HEK293T (cell line): ENCODE results near the gene TRAPPC2.

Source experiments
- CTCF ChIA-PET: fragments of 350-600 bp; formaldehyde crosslinking; extraction: SDS; loops from one replicate; lab custom pipeline; 2021; ENCODE audit warnings: antibody characterized with exemption, inconsistent platforms; lab: Yijun Ruan, JAX
- POLR2A ChIA-PET: fragments of 350-600 bp; formaldehyde crosslinking; extraction: SDS; loops from one replicate; lab custom pipeline; 2020; ENCODE audit warnings: antibody characterized with exemption, inconsistent platforms; lab: Yijun Ruan, JAX
- DNase-seq: peaks from one replicate; pipeline ENCODE4 v3.0.0; 2012; ENCODE audit warnings: mixed read lengths; ENCODE audit errors: extremely low spot score
- ARNT ChIP-seq: fragments of 450-650 bp; IDR thresholded peaks from 2 replicates; pipeline ENCODE4 v1.6.1; 2017; ENCODE audit warnings: mild to moderate bottlenecking
- BHLHE40 ChIP-seq: fragments of 450-650 bp; IDR thresholded peaks from 2 replicates; pipeline ENCODE4 v1.6.1; 2016; ENCODE audit warnings: mild to moderate bottlenecking, moderate library complexity, borderline replicate concordance
- CTBP1 ChIP-seq: fragments of 450-650 bp; IDR thresholded peaks from 2 replicates; pipeline ENCODE4 v1.6.1; 2016; ENCODE audit warnings: borderline replicate concordance
- ELF4 ChIP-seq: fragments of 450-650 bp; IDR thresholded peaks from 2 replicates; pipeline ENCODE4 v1.6.1; 2017; ENCODE audit warnings: antibody characterized with exemption
- FOXA1 ChIP-seq: fragments of 450-650 bp; IDR thresholded peaks from 2 replicates; pipeline ENCODE4 v1.6.1; 2016; ENCODE audit warnings: mild to moderate bottlenecking
- FOXK2 ChIP-seq: fragments of 450-650 bp; IDR thresholded peaks from 2 replicates; pipeline ENCODE4 v1.6.1; 2016; ENCODE audit warnings: mild to moderate bottlenecking
- FOXM1 ChIP-seq: fragments of 450-650 bp; IDR thresholded peaks from 2 replicates; pipeline ENCODE4 v1.6.1; 2017; ENCODE audit warnings: mild to moderate bottlenecking, borderline replicate concordance
- HDGF ChIP-seq: fragments of 450-650 bp; IDR thresholded peaks from 2 replicates; pipeline ENCODE4 v1.6.1; 2017; ENCODE audit warnings: antibody characterized with exemption, borderline replicate concordance
- L3MBTL2 ChIP-seq: fragments of 450-650 bp; conservative IDR thresholded peaks from 2 replicates; pipeline ENCODE4 v1.6.1; 2016; ENCODE audit warnings: mild to moderate bottlenecking
- LEF1 ChIP-seq: fragments of 450-650 bp; IDR thresholded peaks from 2 replicates; pipeline ENCODE4 v1.6.1; 2017; ENCODE audit warnings: mild to moderate bottlenecking, borderline replicate concordance
- NFRKB ChIP-seq: fragments of 450-650 bp; IDR thresholded peaks from 2 replicates; pipeline ENCODE4 v1.6.1; 2016; ENCODE audit warnings: mild to moderate bottlenecking, moderate library complexity
- SP1 ChIP-seq: fragments of 450-650 bp; IDR thresholded peaks from 2 replicates; pipeline ENCODE4 v1.6.1; 2017
- SUZ12 ChIP-seq: fragments of 450-650 bp; IDR thresholded peaks from 2 replicates; pipeline ENCODE4 v1.6.1; 2016; ENCODE audit warnings: mild to moderate bottlenecking
- TARDBP ChIP-seq: fragments of 450-650 bp; IDR thresholded peaks from 2 replicates; pipeline ENCODE4 v1.6.1; 2016
- ZNF384 ChIP-seq: fragments of 450-650 bp; IDR thresholded peaks from 2 replicates; pipeline ENCODE4 v1.6.1; 2016
- TF ChIP-seq, protein P1 (sequence below): fragments of 450-650 bp; IDR thresholded peaks from 2 replicates; pipeline ENCODE4 v1.6.1; 2016

Gene TRAPPC2

DNA sequence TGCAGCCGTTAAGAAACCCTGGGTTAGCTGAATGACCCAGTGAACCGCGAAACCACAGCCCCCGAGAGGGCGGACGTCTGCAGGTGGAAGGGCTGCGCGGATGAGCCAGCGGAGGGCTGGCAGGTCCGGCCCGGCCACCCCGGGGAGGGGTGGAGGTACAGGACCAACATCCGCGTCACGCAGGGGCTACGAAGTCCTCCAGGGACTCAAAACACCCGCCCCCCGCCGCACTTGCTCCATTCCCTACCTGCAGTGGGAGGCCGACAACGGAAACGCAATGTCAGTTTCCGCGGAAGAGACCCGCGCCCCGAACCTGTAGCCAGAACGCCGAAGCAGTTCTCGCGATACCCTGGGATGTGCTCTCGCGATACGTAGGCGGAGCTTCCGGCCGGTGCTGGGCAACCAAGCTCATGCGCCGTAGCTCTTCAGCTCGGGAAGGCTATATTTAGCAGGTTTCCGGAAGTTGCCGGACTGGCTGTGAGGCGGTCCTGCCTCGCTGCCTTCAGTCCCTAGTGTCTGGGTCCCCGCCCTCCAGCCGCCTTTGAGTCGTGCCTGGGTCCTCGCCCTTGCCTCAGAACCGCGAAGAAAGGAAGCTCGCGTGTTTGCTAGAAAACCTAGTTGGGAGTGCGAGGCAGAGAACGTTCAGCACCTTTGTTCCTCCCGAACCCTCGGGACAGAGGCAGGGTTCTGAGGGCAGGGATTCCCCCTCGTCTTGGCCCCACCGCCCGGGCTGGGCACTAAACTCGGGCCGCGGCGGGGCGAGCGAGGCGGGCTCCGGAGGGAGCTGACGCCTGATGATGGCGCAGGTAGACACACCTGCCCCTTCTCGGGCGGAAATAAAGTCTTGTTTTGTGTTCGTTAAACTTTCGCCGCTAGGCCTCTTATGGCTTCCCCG, at the start of gene TRAPPC2, which contains the start of gene OFD1:
Gene TRAPPC2, minus strand, starts transcription at position 343 of the 895 bp plus-strand sequence. CDS start 14,657 bp downstream, outside the sequence.
Gene OFD1, plus strand, starts transcription at position 471 of the 895 bp plus-strand sequence. Its CDS starts 324 bp downstream, at position 795.
- ChIA-PET POLR2A (interaction anchor here (0.6 to 2.5 kb wide), 23 partner anchors 11 to 295 kb away, joined by 3 to 32 read pairs (median 6); partner anchors contain the start of genes GEMIN8, RAB9A and TCEANC), CTCF (interaction anchor here (1.4 kb wide), 1 partner anchor 12 kb away, joined by 3 read pairs; no protein-coding TSS in a partner anchor)
- peak; percentile 98 for DNase-seq

DNA sequence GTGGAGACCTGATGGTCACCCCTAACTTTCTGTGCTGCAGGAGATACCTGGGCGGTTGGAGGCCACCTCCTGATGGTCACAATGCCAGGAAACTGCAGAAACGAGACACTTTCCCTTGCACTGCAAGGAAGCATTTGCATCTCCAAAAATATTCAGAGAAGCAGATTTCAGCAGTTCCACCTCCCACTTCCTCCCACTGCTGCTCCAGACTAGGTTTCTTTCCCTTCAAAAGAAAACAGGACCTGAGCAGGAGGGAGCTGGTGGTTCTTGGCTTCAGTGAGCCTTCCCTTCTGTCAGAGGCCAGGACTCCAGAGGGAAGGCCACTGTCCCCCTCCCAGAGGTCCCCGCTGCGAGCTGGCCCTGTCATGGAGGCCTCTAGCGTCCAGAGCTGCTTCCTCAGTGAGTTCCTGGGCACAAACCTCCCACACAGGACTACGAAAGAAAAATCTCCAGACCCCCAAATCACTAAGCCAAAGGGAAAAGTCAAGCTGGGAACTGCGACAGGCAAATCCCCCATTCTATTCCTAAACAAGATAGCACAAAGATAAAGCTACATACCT, 46.5 kb upstream of the TRAPPC2 start:
- ChIA-PET CTCF (interaction anchor here (0.6 to 1.5 kb wide), 2 partner anchors 123 to 251 kb away, joined by 3 to 4 read pairs; no protein-coding TSS in a partner anchor), POLR2A (no interaction called here)
- TF ChIP-seq FOXK2 (no peak), HDGF (no peak), LEF1 (no peak), FOXM1 (no peak), SP1 (no peak), ELF4 (no peak), SUZ12 (no peak), NFRKB (no peak), FOXA1 (no peak)
- no peak for DNase-seq

More for the DNA sequence above, at the start of gene TRAPPC2, which contains the start of gene OFD1:
- TF ChIP-seq L3MBTL2 (peak; percentile 85), ELF4 (peak; percentile 89), TARDBP (no peak), SP1 (peak; percentile 44; the same call in 1 of the 2 replicates)

DNA sequence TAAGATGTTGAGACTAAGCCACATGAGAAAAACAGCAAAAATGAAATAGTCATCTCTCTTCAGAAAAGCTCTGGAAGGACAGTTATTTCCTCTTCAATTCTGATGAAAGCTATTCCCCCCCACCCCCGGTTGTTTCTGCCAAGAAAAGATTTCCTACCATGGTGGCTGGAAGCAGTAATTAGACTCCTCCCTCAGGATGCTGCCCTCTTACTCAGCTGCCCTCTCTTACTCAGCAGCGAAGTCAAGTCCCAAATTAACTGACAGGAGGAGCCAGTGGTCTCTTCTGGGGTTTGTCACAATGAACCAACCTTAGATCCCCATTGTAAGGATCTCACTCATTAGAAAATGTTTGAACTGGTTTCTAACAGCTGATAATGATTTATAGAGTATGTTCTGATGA, 44.5 kb upstream of the TRAPPC2 start:
- CTCF ChIA-PET, result interaction anchor here (1.1 kb wide), 1 partner anchor 253 kb away, joined by 3 read pairs; no protein-coding TSS in a partner anchor
- POLR2A ChIA-PET, result no interaction called here
- no peak for DNase-seq
- no peak for TF ChIP-seq BHLHE40
- TF ChIP-seq CTBP1, result no peak
- no peak for TF ChIP-seq FOXM1
- TF ChIP-seq LEF1, result no peak
- no peak for TF ChIP-seq ZNF384
- TF ChIP-seq SUZ12, result no peak
- TF ChIP-seq L3MBTL2, result no peak
- TF ChIP-seq TARDBP, result no peak
- TF ChIP-seq NFRKB, result no peak
- no peak for TF ChIP-seq FOXK2
- TF ChIP-seq SP1, result no peak
- no peak for TF ChIP-seq HDGF
- no peak for TF ChIP-seq FOXA1
- TF ChIP-seq, protein P1, sequence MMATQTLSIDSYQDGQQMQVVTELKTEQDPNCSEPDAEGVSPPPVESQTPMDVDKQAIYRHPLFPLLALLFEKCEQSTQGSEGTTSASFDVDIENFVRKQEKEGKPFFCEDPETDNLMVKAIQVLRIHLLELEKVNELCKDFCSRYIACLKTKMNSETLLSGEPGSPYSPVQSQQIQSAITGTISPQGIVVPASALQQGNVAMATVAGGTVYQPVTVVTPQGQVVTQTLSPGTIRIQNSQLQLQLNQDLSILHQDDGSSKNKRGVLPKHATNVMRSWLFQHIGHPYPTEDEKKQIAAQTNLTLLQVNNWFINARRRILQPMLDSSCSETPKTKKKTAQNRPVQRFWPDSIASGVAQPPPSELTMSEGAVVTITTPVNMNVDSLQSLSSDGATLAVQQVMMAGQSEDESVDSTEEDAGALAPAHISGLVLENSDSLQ, result no peak
- TF ChIP-seq ARNT, result no peak
- no peak for TF ChIP-seq ELF4

DNA sequence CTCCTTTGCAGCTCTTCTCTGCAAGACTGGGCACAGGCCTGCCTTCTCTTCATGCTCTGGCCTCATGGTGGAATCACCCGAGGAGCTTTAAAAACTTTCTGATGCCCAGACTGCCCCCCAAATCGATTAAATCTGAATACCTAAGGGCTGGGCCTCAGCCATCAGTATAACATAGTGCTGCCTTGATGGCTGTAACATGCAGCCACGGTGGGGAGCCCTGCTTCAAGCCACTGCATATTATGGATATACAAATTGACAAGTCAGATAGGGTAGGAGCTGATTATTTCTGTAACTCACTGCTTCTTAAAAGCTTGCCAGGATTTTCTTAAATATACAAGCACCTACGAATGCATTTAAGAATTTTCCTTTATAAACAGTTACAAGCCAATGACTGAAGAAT, 42.0 kb upstream of the TRAPPC2 start:
- CTCF ChIA-PET, result interaction anchor here (0.6 to 1.1 kb wide), 2 partner anchors 15 to 42 kb away, joined by 3 to 5 read pairs; no protein-coding TSS in a partner anchor
- no peak for TF ChIP-seq FOXK2
- TF ChIP-seq L3MBTL2, result no peak
- no peak for TF ChIP-seq SP1
- no peak for DNase-seq
- POLR2A ChIA-PET, result interaction anchor here (1.1 kb wide), 1 partner anchor 253 kb away, joined by 3 read pairs; the partner anchor contains the start of gene GEMIN8

DNA sequence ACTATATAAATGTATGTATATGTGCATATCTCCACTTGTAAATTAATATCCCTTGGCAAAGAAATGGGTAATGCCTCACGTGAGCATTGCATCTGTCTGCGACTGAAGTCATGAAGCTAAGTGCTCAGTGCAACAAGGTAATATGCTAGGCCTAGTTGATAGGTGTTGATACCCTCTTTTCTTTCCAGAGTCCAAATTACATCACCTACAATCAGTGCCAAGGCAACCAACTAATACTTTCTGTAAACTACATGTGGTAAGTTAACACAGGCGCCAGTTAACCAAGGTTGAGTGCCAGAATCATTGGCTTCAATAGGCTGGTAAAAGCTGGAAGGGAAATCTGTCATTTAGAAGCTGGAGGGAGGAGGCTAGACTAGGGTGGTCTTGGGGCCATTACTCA, 41.4 kb upstream of the TRAPPC2 start:
- TF ChIP-seq ELF4 (no peak), LEF1 (no peak), NFRKB (no peak), CTBP1 (no peak), SUZ12 (no peak), FOXM1 (no peak), HDGF (no peak), BHLHE40 (no peak), L3MBTL2 (no peak), FOXK2 (no peak), TARDBP (no peak), ZNF384 (no peak), FOXA1 (no peak), ARNT (no peak), SP1 (no peak)
- TF ChIP-seq, protein P1, result no peak
- POLR2A ChIA-PET, result interaction anchor here (1.1 kb wide), 1 partner anchor 254 kb away, joined by 3 read pairs; the partner anchor contains the start of gene GEMIN8
- no peak for DNase-seq
- CTCF ChIA-PET, result interaction anchor here (1.1 to 1.3 kb wide), 2 partner anchors 14 to 26 kb away, joined by 3 to 5 read pairs; no protein-coding TSS in a partner anchor

DNA sequence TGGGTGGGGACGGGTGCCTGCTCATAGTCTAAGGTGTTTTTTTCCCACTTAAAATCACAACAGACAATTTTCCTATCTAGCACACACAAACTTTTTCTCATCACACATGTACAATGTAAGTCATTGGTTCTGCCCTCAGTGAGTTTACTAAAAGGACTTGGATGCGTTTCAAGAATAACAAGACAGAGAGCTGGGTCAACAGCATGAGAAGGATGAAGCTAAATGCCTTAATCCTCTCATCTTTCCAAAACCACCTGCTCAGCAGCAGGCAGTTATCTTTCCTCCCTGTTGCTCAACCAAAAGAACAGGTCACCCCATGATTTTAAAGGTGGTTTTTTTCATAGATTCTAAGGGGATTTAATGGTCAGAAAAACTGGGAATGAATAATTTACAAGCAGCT, 40.3 kb upstream of the TRAPPC2 start:
- DNase-seq, result no peak
- ChIA-PET CTCF (interaction anchor here (0.7 to 1.3 kb wide), 2 partner anchors 24 to 268 kb away, joined by 3 read pairs; no protein-coding TSS in a partner anchor), POLR2A (no interaction called here)
- TF ChIP-seq ELF4 (no peak), FOXK2 (no peak), ARNT (no peak), FOXM1 (no peak), NFRKB (no peak), SUZ12 (no peak), L3MBTL2 (no peak), CTBP1 (no peak), FOXA1 (no peak), LEF1 (no peak), ZNF384 (no peak), TARDBP (no peak), BHLHE40 (no peak), HDGF (no peak), SP1 (no peak)
- TF ChIP-seq, protein P1, result no peak
